ENCODE results near the gene SYNGR3. TPM values are rescaled to one million over a fixed set of nuclear protein-coding genes. Genes with fewer than 3 reads are reported as not detected.
A peak's percentile ranks its signal among the peaks of the same experiment; 100 is the strongest.

The SYNGR3 gene
- total and polyA plus RNA-seq, 2 of the 13 experiments (the other 11 are each of a cell fraction or from before 2014, with no cell fraction given) = 0.97 to 5.7 TPM

DNA sequence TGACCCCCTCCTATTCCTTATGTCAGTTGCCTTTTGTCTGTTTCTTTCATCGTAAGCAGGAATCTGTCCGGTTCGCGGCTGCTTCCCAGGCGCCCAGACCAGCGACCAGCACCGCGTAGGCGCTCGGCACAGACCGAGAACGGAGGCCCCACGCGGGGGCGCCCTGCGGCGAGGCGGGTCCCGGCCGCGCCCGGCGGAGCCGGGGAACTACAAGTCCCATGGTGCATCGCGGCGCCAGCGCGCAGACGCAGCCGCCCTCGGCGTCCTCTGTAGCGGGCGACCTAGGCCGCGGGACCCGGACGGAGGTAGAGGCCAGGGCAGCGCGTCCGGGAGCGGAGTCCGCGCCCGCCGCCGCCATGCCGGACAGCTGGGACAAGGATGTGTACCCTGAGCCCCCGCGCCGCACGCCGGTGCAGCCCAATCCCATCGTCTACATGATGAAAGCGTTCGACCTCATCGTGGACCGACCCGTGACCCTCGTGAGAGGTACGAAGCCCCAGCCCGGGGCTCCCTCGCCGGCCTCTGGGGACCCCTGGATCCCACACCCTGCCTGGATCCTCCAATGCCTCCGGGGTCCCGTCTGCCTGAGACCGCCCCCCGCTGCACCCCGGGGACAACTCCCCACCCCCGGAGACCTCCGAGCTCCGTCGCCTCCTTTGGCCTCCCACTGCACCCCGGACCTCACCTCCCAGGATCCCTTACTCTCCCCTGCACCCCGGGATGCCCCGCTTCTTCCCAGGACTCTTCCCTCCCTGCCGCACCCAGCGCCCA, 30.3 kb upstream of the SYNGR3 start, which contains the start of gene NDUFB10 (continued):
- no peak; the same call in 1 of the 2 replicates for TF ChIP-seq ZNF333 (CRISPR knock-in tag; IDR thresholded peaks at IDR 0.05; ENCODE audit: borderline replicate concordance)
- TF ChIP-seq NFYC (CRISPR knock-in tag; IDR thresholded peaks at IDR 0.05) = peak; percentile 51; the same call in 1 of the 2 replicates
- TF ChIP-seq, protein P1, sequence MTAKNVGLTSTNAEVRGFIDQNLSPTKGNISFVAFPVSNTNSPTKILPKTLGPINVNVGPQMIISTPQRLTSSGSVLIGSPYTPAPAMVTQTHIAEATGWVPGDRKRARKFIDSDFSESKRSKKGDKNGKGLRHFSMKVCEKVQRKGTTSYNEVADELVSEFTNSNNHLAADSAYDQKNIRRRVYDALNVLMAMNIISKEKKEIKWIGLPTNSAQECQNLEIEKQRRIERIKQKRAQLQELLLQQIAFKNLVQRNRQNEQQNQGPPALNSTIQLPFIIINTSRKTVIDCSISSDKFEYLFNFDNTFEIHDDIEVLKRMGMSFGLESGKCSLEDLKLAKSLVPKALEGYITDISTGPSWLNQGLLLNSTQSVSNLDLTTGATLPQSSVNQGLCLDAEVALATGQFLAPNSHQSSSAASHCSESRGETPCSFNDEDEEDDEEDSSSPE (CRISPR knock-in tag; IDR thresholded peaks at IDR 0.05) = peak; percentile 76
- no peak for TF ChIP-seq ZNF17 (CRISPR knock-in tag; IDR thresholded peaks at IDR 0.05)
- peak; percentile 61; the same call in 1 of the 2 replicates for TF ChIP-seq ZNF777 (CRISPR knock-in tag; IDR thresholded peaks at IDR 0.05)
- TF ChIP-seq ZBTB7B (CRISPR knock-in tag; IDR thresholded peaks at IDR 0.05) = peak; percentile 22; the same call in 1 of the 2 replicates
- TF ChIP-seq ZSCAN21 (CRISPR knock-in tag; IDR thresholded peaks at IDR 0.05; ENCODE audit: borderline replicate concordance) = peak; percentile 79
- no peak for TF ChIP-seq ZNF101 (CRISPR knock-in tag; IDR thresholded peaks at IDR 0.05; ENCODE audit: borderline replicate concordance, low read depth)
- peak; percentile 41 for TF ChIP-seq HNRNPK (IDR thresholded peaks at IDR 0.05; ENCODE audit: low read depth, low read length, poor library complexity, severe bottlenecking)
- TF ChIP-seq, protein P2, sequence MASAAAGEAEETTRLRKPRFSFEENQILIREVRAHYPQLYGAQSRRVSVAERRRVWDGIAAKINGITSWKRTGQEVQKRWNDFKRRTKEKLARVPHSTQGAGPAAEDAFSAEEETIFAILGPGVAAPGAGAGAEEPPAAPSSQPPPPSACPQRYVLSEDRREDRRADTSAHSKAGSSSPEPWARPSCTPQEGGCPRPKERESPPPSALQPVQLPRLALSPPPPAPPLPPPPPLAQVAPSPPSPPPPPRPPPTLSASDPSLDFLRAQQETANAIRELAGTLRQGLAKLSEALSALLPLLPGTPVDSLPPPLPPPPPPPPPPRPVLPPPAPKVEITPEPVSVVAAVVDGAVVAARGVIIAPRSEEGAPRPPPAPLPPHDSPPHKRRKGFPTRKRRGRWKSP (CRISPR knock-in tag; IDR thresholded peaks at IDR 0.05) = 0 out of 2 replicates have a peak, but pooled peaks have one; percentile 39
- peak; percentile 76; the same call in 1 of the 2 replicates for TF ChIP-seq TSC22D2 (CRISPR knock-in tag; IDR thresholded peaks at IDR 0.05; ENCODE audit: borderline replicate concordance)
- TF ChIP-seq, protein P3, sequence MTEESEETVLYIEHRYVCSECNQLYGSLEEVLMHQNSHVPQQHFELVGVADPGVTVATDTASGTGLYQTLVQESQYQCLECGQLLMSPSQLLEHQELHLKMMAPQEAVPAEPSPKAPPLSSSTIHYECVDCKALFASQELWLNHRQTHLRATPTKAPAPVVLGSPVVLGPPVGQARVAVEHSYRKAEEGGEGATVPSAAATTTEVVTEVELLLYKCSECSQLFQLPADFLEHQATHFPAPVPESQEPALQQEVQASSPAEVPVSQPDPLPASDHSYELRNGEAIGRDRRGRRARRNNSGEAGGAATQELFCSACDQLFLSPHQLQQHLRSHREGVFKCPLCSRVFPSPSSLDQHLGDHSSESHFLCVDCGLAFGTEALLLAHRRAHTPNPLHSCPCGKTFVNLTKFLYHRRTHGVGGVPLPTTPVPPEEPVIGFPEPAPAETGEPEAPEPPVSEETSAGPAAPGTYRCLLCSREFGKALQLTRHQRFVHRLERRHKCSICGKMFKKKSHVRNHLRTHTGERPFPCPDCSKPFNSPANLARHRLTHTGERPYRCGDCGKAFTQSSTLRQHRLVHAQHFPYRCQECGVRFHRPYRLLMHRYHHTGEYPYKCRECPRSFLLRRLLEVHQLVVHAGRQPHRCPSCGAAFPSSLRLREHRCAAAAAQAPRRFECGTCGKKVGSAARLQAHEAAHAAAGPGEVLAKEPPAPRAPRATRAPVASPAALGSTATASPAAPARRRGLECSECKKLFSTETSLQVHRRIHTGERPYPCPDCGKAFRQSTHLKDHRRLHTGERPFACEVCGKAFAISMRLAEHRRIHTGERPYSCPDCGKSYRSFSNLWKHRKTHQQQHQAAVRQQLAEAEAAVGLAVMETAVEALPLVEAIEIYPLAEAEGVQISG (CRISPR knock-in tag; IDR thresholded peaks at IDR 0.05) = peak; percentile 98
- TF ChIP-seq, protein P4, sequence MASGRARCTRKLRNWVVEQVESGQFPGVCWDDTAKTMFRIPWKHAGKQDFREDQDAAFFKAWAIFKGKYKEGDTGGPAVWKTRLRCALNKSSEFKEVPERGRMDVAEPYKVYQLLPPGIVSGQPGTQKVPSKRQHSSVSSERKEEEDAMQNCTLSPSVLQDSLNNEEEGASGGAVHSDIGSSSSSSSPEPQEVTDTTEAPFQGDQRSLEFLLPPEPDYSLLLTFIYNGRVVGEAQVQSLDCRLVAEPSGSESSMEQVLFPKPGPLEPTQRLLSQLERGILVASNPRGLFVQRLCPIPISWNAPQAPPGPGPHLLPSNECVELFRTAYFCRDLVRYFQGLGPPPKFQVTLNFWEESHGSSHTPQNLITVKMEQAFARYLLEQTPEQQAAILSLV (CRISPR knock-in tag; IDR thresholded peaks at IDR 0.05; ENCODE audit: borderline replicate concordance) = peak; percentile 88; the same call in 1 of the 2 replicates
- peak; percentile 73 for TF ChIP-seq ARNT2 (CRISPR knock-in tag; IDR thresholded peaks at IDR 0.05; ENCODE audit: low read depth)
- TF ChIP-seq ZSCAN20 (CRISPR knock-in tag; IDR thresholded peaks at IDR 0.05; ENCODE audit: borderline replicate concordance) = peak; percentile 84; the same call in 1 of the 2 replicates
- no peak for TF ChIP-seq ZKSCAN5 (CRISPR knock-in tag; IDR thresholded peaks at IDR 0.05)
- TF ChIP-seq ZSCAN12 (CRISPR knock-in tag; IDR thresholded peaks at IDR 0.05) = 0 out of 2 replicates have a peak, but pooled peaks have one; percentile 47
- TF ChIP-seq SCMH1 (CRISPR knock-in tag; IDR thresholded peaks at IDR 0.05; ENCODE audit: borderline replicate concordance) = no peak
- TF ChIP-seq ETV6 (CRISPR knock-in tag; conservative IDR thresholded peaks at IDR 0.05) = peak; percentile 42; the same call in 1 of the 2 replicates
- TF ChIP-seq, protein P5, sequence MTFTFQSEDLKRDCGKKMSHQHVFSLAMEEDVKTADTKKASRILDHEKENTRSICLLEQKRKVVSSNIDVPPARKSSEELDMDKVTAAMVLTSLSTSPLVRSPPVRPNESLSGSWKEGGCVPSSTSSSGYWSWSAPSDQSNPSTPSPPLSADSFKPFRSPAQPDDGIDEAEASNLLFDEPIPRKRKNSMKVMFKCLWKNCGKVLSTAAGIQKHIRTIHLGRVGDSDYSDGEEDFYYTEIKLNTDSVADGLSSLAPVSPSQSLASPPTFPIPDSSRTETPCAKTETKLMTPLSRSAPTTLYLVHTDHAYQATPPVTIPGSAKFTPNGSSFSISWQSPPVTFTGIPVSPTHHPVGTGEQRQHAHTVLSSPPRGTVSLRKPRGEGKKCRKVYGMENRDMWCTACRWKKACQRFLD (CRISPR knock-in tag; IDR thresholded peaks at IDR 0.05; ENCODE audit: borderline replicate concordance) = 0 out of 2 replicates have a peak, but pooled peaks have one; percentile 36

All from HepG2 (cell line).